Stimulated activated CD8-positive, alpha-beta memory T cell treated with anti-CD3 and anti-CD28 coated beads, Interleukin-4, amount 100 ng/mL, for 48 hours (primary cell): ENCODE data around the gene CKM.
"Not testable (repeated sequence)": the region's sequence is repeated elsewhere in the genome, so short reads cannot be mapped to it uniquely, and the experiment has no call there.

Source experiments
- DNase-seq: peaks from one replicate; pipeline ENCODE4 v3.0.0-alpha.2; 2020

The CKM gene

GRCh38 chr19:45314708-45315245 is 7.9 kb downstream of the CKM start:
- DNase-seq, result no peak

GRCh38 chr19:45312285-45312684 is 10.4 kb downstream of the CKM start:
- DNase-seq, result not testable (repeated sequence)

DNA sequence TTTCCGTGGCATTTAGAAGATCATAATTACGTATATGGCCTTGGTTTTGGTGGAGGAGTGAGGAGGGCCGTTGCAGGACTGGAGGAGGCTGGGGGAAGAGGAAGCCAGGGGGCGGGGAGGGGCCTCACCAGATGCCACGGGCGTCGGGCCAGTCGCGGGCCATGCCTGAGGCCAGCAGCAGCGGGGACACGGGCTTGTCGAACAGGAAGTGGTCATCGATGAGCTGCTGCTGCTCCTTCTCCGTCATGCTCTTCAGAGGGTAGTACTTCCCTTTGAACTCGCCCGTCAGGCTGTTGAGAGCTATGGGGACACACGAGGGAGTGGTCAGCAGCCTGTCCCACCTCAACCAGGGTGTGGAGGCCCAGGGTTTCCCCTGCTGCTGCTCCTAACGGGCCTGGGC is 11.1 kb downstream of the CKM start:
- no peak for DNase-seq

DNA sequence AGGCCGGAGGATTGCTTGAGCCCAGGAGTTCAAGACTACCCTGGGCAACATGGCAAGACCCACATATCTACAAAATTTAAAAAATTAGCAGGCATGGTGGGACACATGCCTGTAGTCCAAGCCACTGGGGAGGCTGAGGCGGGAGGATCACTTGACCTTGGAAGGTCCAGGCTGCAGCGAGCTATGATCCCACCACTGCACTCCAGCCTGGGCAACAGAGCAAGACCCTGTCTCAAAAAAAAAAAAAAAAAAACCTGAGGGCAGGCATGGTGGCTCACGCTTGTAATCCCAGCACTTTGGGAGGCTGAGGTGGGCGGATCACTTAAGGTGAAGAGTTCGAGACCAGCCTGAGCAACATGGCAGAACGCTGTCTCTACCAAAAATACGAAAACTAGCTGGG is 13.4 kb downstream of the CKM start:
- not testable (repeated sequence) for DNase-seq

- DNase-seq, result no peak
These were observed 15.3 kb downstream of the CKM start for GRCh38 chr19:45307361-45307760.

- no peak for DNase-seq
These were observed 16.1 kb downstream of the CKM start for GRCh38 chr19:45306518-45307027.

DNA sequence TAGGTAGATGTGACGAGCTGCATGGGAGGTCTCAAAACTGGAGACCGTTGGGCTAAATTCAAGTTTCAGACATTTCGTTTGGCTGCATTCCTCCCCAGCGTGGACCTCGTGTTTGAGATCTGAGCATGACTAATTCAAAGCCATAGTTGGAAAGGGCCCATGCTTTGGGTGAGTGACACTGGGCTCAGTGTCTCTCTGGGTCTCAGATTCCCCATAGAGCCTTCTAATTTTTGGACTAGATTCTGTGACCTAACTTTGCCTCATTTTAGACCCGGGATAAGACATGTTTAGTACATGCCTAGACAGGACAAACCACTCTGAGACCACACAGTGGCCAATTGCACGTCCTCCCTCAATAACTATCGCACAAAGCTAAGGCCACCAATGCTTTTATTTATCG is 16.6 kb downstream of the CKM start:
- DNase-seq, result no peak

GRCh38 chr19:45305421-45305820 is 17.3 kb downstream of the CKM start:
- DNase-seq, result no peak

- DNase-seq, result no peak
These were observed 17.7 kb downstream of the CKM start for GRCh38 chr19:45305007-45305406.

DNA sequence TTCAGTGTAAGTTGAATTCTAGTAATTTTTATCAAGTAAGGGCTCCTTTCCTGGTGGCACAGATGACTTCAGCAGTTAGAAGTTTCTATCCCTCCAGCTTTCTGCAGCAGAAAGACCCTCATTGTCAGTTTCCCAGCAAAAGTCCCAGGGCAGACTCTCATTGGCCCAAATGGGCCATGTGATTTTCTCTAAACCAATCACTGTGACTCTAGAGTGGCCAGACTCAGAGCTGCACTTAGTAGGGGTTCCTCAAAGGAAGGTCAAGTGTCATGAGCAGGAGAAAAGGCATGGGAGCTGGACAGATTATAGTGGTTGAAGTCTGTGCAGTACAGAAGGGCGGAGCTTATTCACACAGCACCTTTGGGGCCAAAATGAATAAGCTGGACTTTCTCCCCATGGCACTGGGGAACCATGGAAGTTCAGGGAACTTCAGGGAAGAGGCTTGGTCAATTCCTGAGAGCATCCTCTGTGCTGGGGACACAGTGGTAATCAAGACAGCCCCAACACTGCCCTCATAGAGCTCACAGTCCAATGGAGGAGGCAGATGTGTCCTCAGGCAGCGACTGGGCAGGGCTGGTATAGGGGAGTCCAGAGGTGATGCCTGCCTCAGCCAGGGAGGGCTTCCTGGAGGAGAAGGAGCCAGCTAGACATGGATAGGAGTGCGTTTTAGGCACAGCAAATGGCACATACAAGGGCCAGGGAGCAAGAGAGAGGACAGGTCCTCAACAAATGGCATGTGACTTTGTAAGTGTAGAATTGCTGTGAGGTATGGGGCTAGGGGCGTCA is 18.3 kb downstream of the CKM start:
- no peak for DNase-seq

DNA sequence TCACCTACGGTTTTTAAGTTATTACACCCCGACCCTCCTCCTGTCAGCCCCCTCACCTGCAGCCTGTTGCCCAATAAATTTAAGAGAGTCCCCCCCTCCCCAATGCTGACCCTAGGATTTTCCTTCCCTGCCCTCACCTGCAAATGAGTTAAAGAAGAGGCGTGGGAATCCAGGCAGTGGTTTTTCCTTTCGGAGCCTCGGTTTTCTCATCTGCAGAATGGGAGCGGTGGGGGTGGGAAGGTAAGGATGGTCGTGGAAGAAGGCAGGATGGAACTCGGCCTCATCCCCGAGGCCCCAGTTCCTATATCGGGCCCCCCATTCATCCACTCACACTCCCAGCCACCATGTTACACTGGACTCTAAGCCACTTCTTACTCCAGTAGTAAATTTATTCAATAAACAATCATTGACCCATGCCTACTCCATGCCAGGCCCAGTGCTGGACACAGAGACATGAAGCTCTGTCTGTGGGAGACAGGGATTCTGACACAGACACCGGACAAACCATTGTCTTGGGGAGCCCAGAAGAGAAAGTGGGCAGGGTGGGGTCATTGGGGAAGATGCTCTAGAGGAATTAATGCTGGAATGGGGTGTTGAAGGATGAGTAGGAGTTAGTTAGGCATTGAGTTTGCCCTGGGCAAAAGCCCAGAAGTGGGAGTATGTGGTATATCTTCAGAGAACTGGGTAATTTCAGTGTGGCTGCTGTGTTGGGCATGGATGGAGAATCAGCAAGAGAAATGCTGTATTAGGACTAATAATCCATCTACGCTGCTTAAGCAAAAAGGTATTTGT is 19.2 kb downstream of the CKM start:
- no peak for DNase-seq

- no peak for DNase-seq
These were observed 20.3 kb downstream of the CKM start for GRCh38 chr19:45302416-45302815.

GRCh38 chr19:45299719-45300118 is 23.0 kb downstream of the CKM start:
- DNase-seq, result no peak

DNA sequence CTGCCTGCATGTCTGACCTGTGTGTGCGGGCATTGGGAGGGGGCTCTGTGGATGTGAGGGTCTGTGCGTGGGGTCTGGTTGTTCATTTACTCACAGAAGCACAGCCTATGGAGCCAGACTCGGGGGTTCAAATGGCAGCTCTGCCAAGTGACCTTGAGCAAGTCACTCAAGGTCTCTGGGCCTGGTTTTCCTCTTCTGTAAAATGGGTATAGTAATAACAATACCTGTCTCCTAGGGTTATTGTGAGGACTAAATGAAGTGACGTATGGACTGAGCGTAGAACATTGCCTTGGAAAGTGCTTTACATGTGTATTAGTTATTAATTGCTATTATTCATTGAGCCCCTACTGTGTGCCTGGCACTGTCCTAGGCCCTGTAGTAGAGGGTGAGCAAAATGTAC is 24.4 kb downstream of the CKM start:
- DNase-seq, result no peak

GRCh38 chr19:45297674-45298073 is 25.0 kb downstream of the CKM start:
- DNase-seq, result no peak

- no peak for DNase-seq
These were observed 26.3 kb downstream of the CKM start for GRCh38 chr19:45296355-45296754.

GRCh38 chr19:45295873-45296272 is 26.8 kb downstream of the CKM start:
- DNase-seq, result no peak

GRCh38 chr19:45294291-45295029 is 28.2 kb downstream of the CKM start:
- no peak for DNase-seq

- peak; percentile 66 for DNase-seq
These were observed 29.0 kb downstream of the CKM start for GRCh38 chr19:45293682-45294081.

DNA sequence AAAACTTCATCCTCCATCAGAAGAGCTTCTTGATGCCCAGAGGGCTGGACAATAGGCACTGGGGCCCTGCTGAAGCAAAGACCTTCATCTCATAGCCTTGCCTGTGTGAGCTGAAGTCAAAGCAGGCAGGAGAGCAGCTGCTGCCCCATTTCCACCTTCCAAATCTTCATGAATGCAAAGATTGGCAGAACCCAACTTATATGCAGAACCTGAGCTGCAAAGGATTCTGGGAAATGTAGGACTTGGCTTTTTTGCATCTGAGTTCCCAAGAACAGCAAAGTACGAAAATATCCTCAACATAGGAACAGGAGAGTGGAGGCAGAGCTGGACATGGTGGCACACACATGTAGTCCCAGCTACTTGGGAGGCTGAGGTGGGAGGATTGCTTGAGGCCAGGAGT is 30.8 kb downstream of the CKM start:
- DNase-seq, result no peak

DNA sequence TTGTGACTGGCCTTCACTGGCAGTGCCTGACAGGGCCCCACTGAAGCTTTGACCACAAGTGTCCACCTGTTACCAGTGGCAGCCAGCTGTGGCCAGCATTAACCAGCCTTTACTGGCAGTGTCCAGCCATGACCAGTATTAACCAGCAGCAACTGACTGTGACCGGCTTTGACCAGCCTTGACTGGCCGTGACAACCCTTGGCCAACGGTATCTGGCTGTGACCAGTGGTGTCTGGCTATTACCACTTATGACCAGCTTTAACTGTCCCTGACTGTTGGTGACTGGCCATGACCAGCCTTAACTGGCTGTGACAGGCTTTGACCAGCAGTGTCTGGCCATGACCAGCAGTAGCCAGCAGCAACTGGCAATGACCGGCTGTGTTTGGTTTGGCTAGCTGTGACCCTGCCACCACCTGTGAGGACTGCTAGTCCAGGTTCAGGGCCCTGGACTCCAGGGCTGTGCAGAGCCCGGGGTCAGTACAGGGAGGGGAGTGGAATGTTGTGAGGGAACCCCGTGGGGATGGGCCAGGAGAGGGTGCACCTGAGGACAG is 32.2 kb downstream of the CKM start:
- DNase-seq, result no peak

DNA sequence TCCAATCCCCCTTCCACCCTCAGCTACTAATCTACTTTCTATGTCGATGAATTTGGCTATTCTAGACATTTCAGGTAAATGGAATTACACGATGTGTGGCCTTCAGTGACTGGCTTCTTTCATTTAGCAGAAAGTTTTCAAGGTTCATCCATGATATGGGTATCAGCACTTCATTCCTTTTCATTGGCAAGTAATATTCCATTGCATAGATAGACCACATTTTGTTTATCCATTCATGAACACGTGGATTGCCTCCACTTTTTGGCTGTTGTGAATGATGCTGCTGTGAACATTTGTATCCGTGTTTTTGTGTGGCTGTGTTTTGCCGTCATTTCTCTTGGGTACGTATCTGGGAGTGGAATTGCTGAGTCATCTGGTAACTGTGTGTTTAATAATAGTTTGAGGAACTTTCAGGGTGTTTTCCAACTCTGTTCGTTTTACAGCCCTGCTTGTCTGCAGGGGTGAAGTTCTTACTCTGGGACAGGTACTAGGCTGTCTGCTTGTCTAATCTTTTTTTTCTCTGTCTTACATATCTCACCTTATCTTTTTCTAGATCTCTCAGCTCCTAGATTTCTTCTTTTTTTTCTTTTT is 39.1 kb downstream of the CKM start:
- no peak for DNase-seq
